Ectodermal cell (in vitro differentiated cells): ENCODE data around the gene TAS2R5. TPM values are rescaled to one million over a fixed set of nuclear protein-coding genes. Genes with fewer than 3 reads are reported as not detected.
"Not testable (repeated sequence)": the region's sequence is repeated elsewhere in the genome, so short reads cannot be mapped to it uniquely, and the experiment has no call there.

Experiments used
- H3K27ac ChIP-seq: 2 replicates; pipeline ENCODE4 v1.7.0; 2013; ENCODE audit warnings: mild to moderate bottlenecking, low read depth, low read length; ENCODE audit not compliant: insufficient read depth, poor library complexity, severe bottlenecking
- H3K27me3 ChIP-seq: 2 replicates; pipeline ENCODE4 v1.7.0; 2013; ENCODE audit warnings: mild to moderate bottlenecking, low read length; ENCODE audit not compliant: insufficient read depth, control insufficient read depth, poor library complexity, severe bottlenecking
- H3K36me3 ChIP-seq: one replicate; pipeline ENCODE4 v1.7.0; 2013; ENCODE audit warnings: low read length; ENCODE audit not compliant: control insufficient read depth, insufficient read depth
- H3K4me1 ChIP-seq: one replicate; pipeline ENCODE4 v1.7.0; 2013; ENCODE audit warnings: low read length; ENCODE audit not compliant: control insufficient read depth, insufficient read depth
- H3K4me3 ChIP-seq: 2 replicates; pipeline ENCODE4 v1.7.0; 2013; ENCODE audit warnings: low read depth, low read length, control low read depth; ENCODE audit not compliant: insufficient read depth
- H3K9me3 ChIP-seq: 2 replicates; pipeline ENCODE4 v1.7.0; 2013; ENCODE audit warnings: mild to moderate bottlenecking, low read length, moderate library complexity; ENCODE audit not compliant: control insufficient read depth
- WGBS, 2 experiments: methylation state at CpG; one replicate each; pipeline ENCODE4 v1.1.7; 2013; ENCODE audit warnings: missing lambda C conversion rate in 2 of 2; 5-methylcytosine and 5-hydroxymethylcytosine counted together
- polyA plus RNA-seq, 4 experiments: library from polyadenylated mRNA; stranded (reverse); fragments of 50-300 nt; gene quantifications; one replicate each; pipeline ENCODE4 v1.2.3, GENCODE V29; 2013

Gene TAS2R5, protein sequence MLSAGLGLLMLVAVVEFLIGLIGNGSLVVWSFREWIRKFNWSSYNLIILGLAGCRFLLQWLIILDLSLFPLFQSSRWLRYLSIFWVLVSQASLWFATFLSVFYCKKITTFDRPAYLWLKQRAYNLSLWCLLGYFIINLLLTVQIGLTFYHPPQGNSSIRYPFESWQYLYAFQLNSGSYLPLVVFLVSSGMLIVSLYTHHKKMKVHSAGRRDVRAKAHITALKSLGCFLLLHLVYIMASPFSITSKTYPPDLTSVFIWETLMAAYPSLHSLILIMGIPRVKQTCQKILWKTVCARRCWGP
- 3.8 TPM for polyA plus RNA-seq (2013, experiment 1 of 4)
- polyA plus RNA-seq (2013, experiment 2 of 4) = 2.9 TPM
- polyA plus RNA-seq (2013, experiment 3 of 4) = 0.91 TPM
- 1.5 TPM for polyA plus RNA-seq (2013, experiment 4 of 4)

DNA sequence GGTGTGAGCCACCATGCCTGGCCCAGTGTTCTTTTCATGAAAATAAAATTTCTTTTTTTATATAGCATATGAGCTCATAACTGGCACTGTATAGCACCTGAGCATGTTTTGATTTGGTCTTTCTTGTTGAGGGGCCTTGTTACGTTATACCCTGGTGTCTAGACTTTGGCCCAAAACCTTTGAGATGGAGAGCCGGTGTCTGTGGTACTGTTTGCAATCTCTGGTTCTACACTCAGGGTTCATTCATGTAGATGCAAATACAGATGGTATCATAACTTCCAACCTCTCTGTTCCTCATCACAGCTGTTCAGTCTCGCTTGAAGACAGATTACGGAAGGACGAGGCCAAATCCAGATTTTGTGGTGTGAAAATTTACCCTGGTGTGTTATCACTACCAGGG is at the start of gene TAS2R5:
Gene TAS2R5, plus strand, starts transcription at position 301 of the 400 bp plus-strand sequence. CDS start 145 bp downstream, outside the sequence.
- no peaks in the 10 kb centered on the region for H3K9me3 ChIP-seq
- H3K4me1 ChIP-seq = no peaks in the 10 kb centered on the region
- no peaks in the 10 kb centered on the region for H3K27me3 ChIP-seq
- 96% methylated on average over 5 of the region's 5 CpGs for WGBS, 2 experiments
- H3K27ac ChIP-seq = no peak within 1 kb of the TSS
- H3K36me3 ChIP-seq = peaks cover 5% of the 10 kb centered on the region
- no peak within 1 kb of the TSS for H3K4me3 ChIP-seq

DNA sequence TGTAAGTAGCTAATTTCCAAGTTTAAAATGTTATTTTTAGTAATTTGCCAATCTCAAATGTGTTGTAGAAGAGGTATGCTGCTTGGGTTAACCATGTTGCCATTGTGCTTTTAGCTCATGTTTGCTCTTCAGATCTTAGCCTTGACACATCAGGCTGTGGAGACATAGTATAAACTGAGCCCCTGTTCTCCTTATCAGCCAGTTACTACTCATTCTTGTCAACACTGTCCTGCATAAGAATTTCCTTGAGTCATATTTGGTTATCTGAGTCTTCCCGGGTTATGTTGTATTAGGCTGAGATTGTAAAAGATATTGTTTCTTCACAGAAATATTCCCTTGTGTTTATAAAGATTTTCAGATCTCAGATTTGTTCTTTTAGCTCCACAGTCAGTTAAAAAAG is 47.8 kb upstream of the TAS2R5 start:
- WGBS, 2 experiments = 100% methylated on average over 1 of the region's 1 CpG; no CpG with 5 or more reads in 1 of the 2 experiments
- no peaks in the 10 kb centered on the region for H3K9me3 ChIP-seq
- no peaks in the 10 kb centered on the region for H3K27me3 ChIP-seq
- peaks cover 47% of the 10 kb centered on the region for H3K36me3 ChIP-seq
- H3K4me1 ChIP-seq = peaks cover 9% of the 10 kb centered on the region
- H3K27ac ChIP-seq = no peak overlapping the region
- no peak overlapping the region for H3K4me3 ChIP-seq

DNA sequence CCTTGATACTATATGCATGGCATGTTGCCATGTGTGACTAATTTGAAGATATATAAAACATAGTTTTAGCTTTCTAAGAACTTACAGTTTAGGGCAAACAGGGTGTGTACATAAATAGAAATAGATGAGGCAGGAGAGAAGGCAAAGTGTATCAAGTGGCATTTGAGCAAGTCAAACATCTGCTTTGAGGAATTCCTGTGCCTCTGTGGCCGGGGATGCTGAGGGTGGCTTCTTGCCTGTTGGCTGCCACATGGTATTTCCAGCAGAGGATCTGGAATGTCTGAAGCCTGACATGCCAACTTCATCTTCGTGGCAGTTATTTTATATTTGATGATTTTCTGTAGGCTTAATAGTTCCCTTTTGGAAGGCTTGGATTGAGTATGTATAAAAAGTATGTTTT is 45.9 kb upstream of the TAS2R5 start:
- 93 to 95% methylated on average over 2 of the region's 2 CpGs for WGBS, 2 experiments
- Histone ChIP-seq H3K36me3 (peaks cover 56% of the 10 kb centered on the region), H3K27ac (no peak overlapping the region)

DNA sequence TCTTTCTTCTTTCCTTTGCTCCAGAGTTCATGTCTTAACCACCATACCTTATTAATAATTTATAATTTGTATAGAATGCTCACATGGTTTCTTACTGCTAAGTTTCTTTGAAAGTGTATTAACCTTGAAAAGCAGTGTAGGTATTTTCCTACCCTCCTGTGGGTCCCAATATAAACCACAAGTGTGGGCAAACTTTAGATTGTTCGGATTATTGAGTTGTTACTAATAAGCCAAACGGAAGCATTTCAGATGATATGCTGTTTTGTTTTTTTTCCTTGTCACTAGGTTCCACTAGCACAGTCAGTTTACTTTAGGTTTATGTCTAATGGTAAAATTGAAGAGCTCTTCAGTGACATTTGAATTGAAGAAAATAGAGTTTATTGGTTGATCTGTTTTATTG is 41.6 kb upstream of the TAS2R5 start:
- 96 to 98% methylated on average over 2 of the region's 2 CpGs for WGBS, 2 experiments
- no peak overlapping the region for H3K4me3 ChIP-seq
- no peaks in the 10 kb centered on the region for H3K4me1 ChIP-seq
- no peaks in the 10 kb centered on the region for H3K27me3 ChIP-seq
- H3K9me3 ChIP-seq = no peaks in the 10 kb centered on the region
- peaks cover 83% of the 10 kb centered on the region for H3K36me3 ChIP-seq
- no peak overlapping the region for H3K27ac ChIP-seq

More for the DNA sequence above, 45.9 kb upstream of the TAS2R5 start:
- no peak overlapping the region for H3K4me3 ChIP-seq
- no peaks in the 10 kb centered on the region for H3K9me3 ChIP-seq
- no peaks in the 10 kb centered on the region for H3K27me3 ChIP-seq
- H3K4me1 ChIP-seq = peaks cover 6% of the 10 kb centered on the region

DNA sequence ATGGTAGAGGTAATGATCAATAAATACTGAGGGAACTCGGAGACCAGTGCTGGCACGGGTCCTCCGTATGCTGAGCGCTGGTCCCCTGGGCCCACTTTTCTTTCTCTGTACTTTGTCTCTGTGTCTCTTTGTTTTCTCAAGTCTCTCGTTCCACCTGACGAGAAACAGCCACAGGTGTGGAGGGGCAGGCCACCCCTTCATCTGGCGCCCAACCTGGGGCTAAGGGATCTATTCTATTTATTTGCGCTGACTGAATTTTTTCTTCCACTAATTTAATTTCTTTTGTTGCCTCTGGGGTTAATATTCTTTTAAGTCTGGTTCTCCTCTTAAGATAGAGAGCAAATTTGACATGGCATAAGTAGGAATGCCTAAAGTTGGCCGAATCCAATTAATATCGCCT is 38.1 kb upstream of the TAS2R5 start:
- H3K36me3 ChIP-seq = peaks cover 66% of the 10 kb centered on the region
- not testable (repeated sequence) for H3K4me3 ChIP-seq, H3K27ac ChIP-seq, H3K4me1 ChIP-seq, H3K27me3 ChIP-seq, H3K9me3 ChIP-seq
- 97% methylated on average over 8 to 10 of the region's 10 CpGs for WGBS, 2 experiments

DNA sequence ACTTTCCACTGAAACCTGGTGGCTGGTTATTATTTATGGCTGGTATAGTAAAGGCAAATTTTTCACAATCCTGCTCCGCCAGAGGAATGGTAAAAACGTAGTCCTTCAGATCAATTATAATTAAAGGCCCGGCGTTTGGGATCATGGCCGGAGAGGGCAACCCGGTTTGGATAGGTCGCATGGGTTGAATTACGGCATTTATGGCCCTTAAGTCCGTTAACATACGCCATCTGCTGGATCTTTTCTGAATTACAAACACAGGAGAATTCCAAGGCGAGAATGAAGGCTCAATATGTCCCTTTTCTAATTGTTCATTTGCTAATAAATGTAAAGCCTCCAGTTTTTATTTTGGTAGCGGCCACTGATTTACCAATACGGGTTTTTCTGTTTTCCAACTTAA is 37.4 kb upstream of the TAS2R5 start:
- H3K27ac ChIP-seq = no peak overlapping the region

DNA sequence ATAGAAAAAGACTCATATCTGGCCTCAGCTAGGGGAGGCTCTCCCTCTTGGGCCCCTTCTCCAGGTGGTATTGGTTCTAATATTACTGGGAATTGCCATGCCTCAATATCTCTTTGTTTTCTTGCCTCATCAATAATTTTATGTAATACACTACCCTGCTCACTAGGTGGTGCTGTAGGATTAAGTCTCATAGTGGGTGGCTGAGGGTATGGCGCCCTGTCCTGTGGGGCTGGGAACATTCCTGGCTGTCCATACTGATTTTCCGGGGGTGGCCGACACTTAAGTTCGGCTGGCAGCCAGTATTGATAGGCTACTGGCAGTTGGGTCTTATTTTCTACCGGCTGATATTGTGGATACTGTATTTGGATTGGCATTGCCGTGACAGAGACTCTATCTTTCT is 35.1 kb upstream of the TAS2R5 start:
- WGBS, 2 experiments = 94 to 97% methylated on average over 5 of the region's 6 CpGs
- no peaks in the 10 kb centered on the region for H3K9me3 ChIP-seq
- no peaks in the 10 kb centered on the region for H3K27me3 ChIP-seq
- H3K4me1 ChIP-seq = no peaks in the 10 kb centered on the region
- H3K27ac ChIP-seq = no peak overlapping the region
- H3K36me3 ChIP-seq = peaks cover 57% of the 10 kb centered on the region
- H3K4me3 ChIP-seq = no peak overlapping the region

More for the DNA sequence above, 37.4 kb upstream of the TAS2R5 start:
- Histone ChIP-seq H3K9me3 (no peaks in the 10 kb centered on the region), H3K27me3 (no peaks in the 10 kb centered on the region), H3K4me1 (no peaks in the 10 kb centered on the region), H3K4me3 (no peak overlapping the region), H3K36me3 (peaks cover 73% of the 10 kb centered on the region)
- WGBS, 2 experiments = 94 to 95% methylated on average over 13 of the region's 13 CpGs

DNA sequence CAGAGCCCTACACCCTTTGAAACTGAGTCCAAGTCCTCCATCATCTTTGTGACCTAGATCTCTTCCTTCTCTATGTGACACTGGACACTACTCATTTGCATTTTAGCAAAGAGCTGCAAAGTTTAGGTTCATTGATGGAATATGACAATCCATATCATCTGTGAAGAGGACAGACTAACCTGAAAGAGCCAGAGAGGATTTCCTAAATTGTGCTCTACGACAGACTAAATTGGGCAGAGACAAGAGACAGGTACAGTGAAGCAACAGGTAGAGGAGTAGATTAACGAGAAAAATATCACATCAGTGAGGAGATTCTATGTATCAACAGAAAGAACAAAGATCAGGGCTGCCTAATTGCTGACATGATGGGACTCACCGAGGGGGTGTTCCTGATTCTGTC is 26.2 kb upstream of the TAS2R5 start, which contains the start of gene TAS2R3:
Gene TAS2R3, plus strand, starts transcription at position 301 of the 400 bp plus-strand sequence. Its CDS starts 62 bp downstream, at position 363.
- Histone ChIP-seq H3K4me1 (no peaks in the 10 kb centered on the region), H3K36me3 (peaks cover 7% of the 10 kb centered on the region), H3K4me3 (no peak within 1 kb of the TSS), H3K9me3 (no peaks in the 10 kb centered on the region), H3K27ac (no peak within 1 kb of the TSS), H3K27me3 (no peaks in the 10 kb centered on the region)
- WGBS, 2 experiments = 92 to 95% methylated on average over 3 of the region's 3 CpGs

DNA sequence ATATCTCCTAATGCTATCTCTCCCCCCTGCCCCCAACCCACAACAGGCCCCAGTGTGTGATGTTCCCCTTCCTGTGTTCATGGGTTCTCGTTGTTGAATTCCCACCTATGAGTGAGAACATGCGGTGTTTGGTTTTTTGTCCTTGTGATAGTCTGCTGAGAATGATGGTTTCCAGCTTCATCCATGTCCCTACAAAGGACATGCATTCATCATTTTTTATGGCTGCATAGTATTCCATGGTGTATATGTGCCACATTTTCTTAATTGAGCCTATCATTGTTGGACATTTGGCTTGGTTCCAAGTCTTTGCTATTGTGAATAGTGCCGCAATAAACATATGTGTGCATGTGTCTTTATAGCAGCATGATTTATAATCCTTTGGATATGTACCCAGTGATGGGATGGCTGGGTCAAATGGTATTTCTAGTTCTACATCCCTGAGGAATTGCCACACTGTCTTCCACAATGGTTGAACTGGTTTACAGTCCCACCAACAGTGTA is 19.9 kb upstream of the TAS2R5 start:
- H3K36me3 ChIP-seq, H3K9me3 ChIP-seq, H3K4me3 ChIP-seq, H3K27me3 ChIP-seq, H3K4me1 ChIP-seq, H3K27ac ChIP-seq: not testable (repeated sequence)
- WGBS, 2 experiments = 94 to 98% methylated on average over 2 of the region's 3 CpGs

DNA sequence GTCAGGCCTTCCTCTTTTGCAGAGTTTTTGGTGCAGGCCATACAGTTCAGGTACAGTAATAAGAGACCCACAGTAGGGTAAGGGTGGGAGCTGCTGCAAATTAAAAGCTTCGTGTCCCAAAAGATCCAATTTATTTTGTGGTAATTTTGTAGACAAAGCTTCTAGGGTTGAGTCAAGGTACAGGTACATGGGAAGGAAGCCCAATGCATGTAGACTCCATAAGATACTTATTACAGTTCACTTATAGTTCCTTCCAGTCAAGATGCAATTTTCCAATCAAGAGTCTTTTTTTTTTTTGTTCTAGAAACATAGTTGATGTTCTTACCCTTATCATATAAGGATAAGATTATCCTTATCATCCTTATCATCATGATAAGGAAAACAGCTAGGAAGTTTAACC is 13.6 kb upstream of the TAS2R5 start, which contains the start of gene TAS2R4:
Gene TAS2R4, plus strand, starts transcription at position 301 of the 400 bp plus-strand sequence. CDS start 1,815 bp downstream, outside the sequence.
- no peak within 1 kb of the TSS for H3K4me3 ChIP-seq
- WGBS, 2 experiments = 84 to 94% methylated on average over 1 of the region's 1 CpG
- no peaks in the 10 kb centered on the region for H3K27me3 ChIP-seq
- H3K27ac ChIP-seq = no peak within 1 kb of the TSS
- H3K4me1 ChIP-seq = no peaks in the 10 kb centered on the region
- H3K9me3 ChIP-seq = no peaks in the 10 kb centered on the region
- H3K36me3 ChIP-seq = peaks cover 15% of the 10 kb centered on the region
